ENCODE data around the gene GLRA1. TPM values are rescaled to one million over a fixed set of nuclear protein-coding genes. Genes with fewer than 3 reads are reported as not detected.

GLRA1 gene
- total and polyA plus RNA-seq, 2 of the 4 experiments (the other 2 are of a cell fraction) = not detected

DNA sequence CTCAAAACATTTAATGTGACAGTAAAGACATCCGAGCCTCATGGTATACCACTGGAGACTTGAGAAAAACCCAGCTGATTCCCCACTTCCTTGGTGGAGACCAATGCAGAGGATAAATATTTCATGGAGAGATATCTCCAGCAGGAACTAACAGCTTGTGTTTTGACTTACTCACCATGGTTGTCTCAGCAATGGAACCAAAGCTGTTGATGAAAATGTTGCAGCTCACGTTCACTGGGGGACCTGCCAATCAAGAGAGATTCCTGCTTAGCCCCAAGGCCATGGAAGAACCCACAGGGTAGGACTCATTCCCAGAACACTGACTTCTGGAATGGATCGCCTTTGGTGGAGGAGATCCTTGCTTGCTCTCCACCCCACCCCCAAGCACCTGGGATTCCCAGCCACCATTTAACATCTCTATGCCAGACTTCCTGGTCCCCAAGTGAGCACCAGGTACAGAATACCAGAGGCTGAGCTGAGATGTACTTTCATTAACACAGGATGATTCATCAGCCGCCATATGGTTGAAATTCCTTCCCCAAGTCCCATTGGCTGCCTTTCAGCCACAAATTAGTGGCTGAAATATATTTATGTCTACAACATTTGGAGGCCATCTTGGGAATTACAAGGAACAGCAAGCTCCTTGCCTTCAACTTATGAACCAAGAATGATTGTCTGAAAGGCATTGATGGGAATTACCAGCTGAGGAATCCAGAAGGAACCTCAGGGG, 37.9 kb downstream of the GLRA1 start:
- Histone ChIP-seq H3K9ac (ENCODE audit: low read depth, low read length) (no peak overlapping the region), H3K9me1 (ENCODE audit: insufficient read depth, low read length) (no peaks in the 10 kb centered on the region)
- no TSS peak for BruUV-seq (replicated peaks)

More for the DNA sequence above, 37.9 kb downstream of the GLRA1 start:
- Histone ChIP-seq H2BK120ac (ENCODE audit: low read depth, low read length) (no peak overlapping the region), H3K23ac (ENCODE audit: low read depth, low read length) (no peak overlapping the region), H2BK15ac (ENCODE audit: low read depth, low read length) (no peak overlapping the region), H3K27me3 (ENCODE audit: control insufficient read depth, insufficient read depth, low read length) (no peaks in the 10 kb centered on the region), H3K14ac (replicated peaks; ENCODE audit: low read depth, low read length) (no peak overlapping the region), H4K20me1 (ENCODE audit: insufficient read depth, low read length) (no peaks in the 10 kb centered on the region), H3K9me3 (ENCODE audit: control insufficient read depth, insufficient read depth, low read length) (no peaks in the 10 kb centered on the region), H2BK5ac (ENCODE audit: low read depth, low read length, poor library complexity, severe bottlenecking) (no peak overlapping the region), H2AK9ac (replicated peaks; ENCODE audit: low read depth, low read length, poor library complexity) (no peak overlapping the region), H3K18ac (ENCODE audit: low read depth, low read length) (no peak overlapping the region), H3K4me3 (ENCODE audit: insufficient read depth, low read depth, low read length) (no peak overlapping the region), H4K8ac (ENCODE audit: low read depth in 2 of 2, low read length in 2 of 2) (no peak overlapping the region), H3K36me3 (ENCODE audit: control insufficient read depth, insufficient read depth, low read length) (no peaks in the 10 kb centered on the region), H2AFZ (replicated peaks; ENCODE audit: low read length, poor library complexity) (no peak overlapping the region), H3K4me1 (ENCODE audit: control insufficient read depth, insufficient read depth, low read length) (no peaks in the 10 kb centered on the region), H3K79me1 (ENCODE audit: low read depth in 1 of 2, low read length in 2 of 2) (no peaks in the 10 kb centered on the region), H4K91ac (ENCODE audit: insufficient read depth, low read depth, low read length) (no peak overlapping the region), H3K4ac (ENCODE audit: low read depth, low read length) (no peak overlapping the region), H2AK5ac (ENCODE audit: low read depth, low read length) (no peak overlapping the region), H2BK20ac (ENCODE audit: low read depth, low read length) (no peak overlapping the region), H4K5ac (ENCODE audit: low read depth, low read length) (no peak overlapping the region), H3K56ac (ENCODE audit: extremely low read depth, insufficient read depth, low read length) (no peak overlapping the region), H3K4me2 (ENCODE audit: low read depth, low read length) (no peak overlapping the region), H3K27ac (ENCODE audit: insufficient read depth, low read length) (no peak overlapping the region)
- WGBS, 2 experiments (ENCODE audit: extremely low coverage in 2 of 2, insufficient read length in 1 of 2) = no CpG with 5 or more reads among the region's 4 CpGs
- POLR2A ChIA-PET (ENCODE audit: unreplicated experiment) = no interaction called here
- CTCF ChIA-PET = no interaction called here
- ATAC-seq (ENCODE audit: low read depth) = no peak
- dilution Hi-C loops (cut with HindIII; ENCODE audit: low sequenced_read_pairs, unreplicated experiment) = no loop called here
- in situ Hi-C loops (cut with MboI; ENCODE audit: low sequenced_read_pairs) = no loop called here
- no peak for DNase-seq
- intact Hi-C loops (cut with micrococcal nuclease) = no loop called here
- no peak for TF ChIP-seq CEBPB (IDR thresholded peaks at IDR 0.05; ENCODE audit: low read depth, low read length)
- no peak for TF ChIP-seq RCOR1 (IDR thresholded peaks at IDR 0.05; ENCODE audit: insufficient replicate concordance, low read length)
- TF ChIP-seq, protein P1, sequence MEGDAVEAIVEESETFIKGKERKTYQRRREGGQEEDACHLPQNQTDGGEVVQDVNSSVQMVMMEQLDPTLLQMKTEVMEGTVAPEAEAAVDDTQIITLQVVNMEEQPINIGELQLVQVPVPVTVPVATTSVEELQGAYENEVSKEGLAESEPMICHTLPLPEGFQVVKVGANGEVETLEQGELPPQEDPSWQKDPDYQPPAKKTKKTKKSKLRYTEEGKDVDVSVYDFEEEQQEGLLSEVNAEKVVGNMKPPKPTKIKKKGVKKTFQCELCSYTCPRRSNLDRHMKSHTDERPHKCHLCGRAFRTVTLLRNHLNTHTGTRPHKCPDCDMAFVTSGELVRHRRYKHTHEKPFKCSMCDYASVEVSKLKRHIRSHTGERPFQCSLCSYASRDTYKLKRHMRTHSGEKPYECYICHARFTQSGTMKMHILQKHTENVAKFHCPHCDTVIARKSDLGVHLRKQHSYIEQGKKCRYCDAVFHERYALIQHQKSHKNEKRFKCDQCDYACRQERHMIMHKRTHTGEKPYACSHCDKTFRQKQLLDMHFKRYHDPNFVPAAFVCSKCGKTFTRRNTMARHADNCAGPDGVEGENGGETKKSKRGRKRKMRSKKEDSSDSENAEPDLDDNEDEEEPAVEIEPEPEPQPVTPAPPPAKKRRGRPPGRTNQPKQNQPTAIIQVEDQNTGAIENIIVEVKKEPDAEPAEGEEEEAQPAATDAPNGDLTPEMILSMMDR (conservative IDR thresholded peaks at IDR 0.05; ENCODE audit: low read depth, low read length) = no peak
- no peak for TF ChIP-seq RAD21 (IDR thresholded peaks at IDR 0.05; ENCODE audit: low read length)
- TF ChIP-seq CHD1 (IDR thresholded peaks at IDR 0.05; ENCODE audit: low read depth, low read length) = no peak
- TF ChIP-seq MAFK (IDR thresholded peaks at IDR 0.05; ENCODE audit: low read depth, low read length) = no peak
